GM21825 (cell line): ENCODE results near the gene COG5.
"Not testable (repeated sequence)": the region's sequence is repeated elsewhere in the genome, so short reads cannot be mapped to it uniquely, and the experiment has no call there.

ENCODE experiments used
- ATAC-seq: cut with Tn5 transposase; IDR thresholded peaks from one replicate; pipeline ENCODE4 v1.9.1; 2021; ENCODE audit warnings: mild to moderate bottlenecking, moderate library complexity; ENCODE audit not compliant: unreplicated experiment

The COG5 gene

GRCh38 chr7:107286751-107287621, 276.7 kb downstream of the COG5 start:
- no peak for ATAC-seq

- no peak for ATAC-seq
Observed at GRCh38 chr7:107284911-107285479, 278.7 kb downstream of the COG5 start.

DNA sequence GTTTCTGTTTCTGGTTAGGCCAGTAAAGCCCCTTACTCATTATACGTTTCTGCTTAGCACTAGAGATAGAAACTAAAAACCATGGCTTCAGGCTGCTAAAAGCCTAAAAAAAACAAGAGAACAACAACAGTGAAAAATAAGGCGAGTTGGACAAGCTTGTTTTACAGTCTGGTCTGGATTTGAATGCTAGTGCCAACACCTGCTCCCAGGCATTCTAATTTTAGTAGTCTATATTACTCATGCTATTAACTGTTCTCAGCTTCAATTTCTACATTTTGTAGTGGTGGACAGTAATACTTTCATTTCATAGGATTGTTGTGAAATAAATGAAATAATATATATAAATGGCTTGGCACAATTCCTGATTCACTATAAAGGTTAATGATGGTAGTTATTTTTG, 286.4 kb downstream of the COG5 start:
- no peak for ATAC-seq

DNA sequence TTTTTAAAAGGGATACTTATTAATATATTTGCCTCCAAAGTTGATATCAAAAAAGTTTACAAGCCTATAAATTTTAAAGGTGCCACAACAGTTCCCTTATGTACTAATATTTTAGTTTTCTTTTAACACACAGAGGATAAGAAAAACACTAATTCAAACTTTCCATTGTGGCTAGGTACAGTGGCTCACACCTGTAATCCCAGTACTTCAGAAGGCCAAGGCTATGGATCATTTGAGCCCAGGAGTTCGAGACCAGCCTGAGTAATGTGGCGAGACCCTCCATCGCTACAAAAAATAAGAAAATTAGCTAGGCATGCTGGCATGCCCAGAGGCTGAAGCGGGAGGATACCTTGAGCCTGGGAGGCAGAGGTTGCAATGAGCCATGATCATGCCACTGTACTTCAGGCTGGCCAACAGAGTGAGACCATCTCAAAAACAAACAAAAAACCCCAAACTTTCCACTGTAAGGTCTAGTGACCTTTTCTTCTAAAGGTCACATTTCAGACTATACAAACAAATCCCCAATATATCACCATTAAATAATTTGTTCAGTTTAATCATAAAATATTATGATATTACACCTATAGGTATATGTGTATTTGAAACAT, 287.4 kb downstream of the COG5 start:
- no peak for ATAC-seq

- no peak for ATAC-seq
Observed at GRCh38 chr7:107274506-107274905, 289.2 kb downstream of the COG5 start.

- no peak for ATAC-seq
Observed at GRCh38 chr7:107269790-107270189, 293.9 kb downstream of the COG5 start.

DNA sequence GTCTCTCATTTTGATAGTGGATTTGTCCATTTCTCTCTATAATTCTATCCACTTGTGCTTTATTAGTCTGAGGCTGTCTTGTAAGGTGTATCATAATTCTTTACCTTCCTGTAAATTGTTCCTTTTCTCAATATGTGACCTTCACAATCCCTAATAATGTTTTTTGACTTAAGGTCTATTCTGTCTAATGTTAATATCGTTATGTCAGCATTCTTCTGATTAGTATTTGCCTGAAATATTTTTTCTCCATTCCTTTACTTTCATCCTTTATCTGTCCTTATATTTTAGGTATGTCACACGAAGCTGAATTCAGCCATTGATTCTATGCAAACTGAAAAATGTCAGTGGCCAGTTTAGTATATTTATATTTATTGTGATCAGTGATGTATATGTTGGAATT, 295.1 kb downstream of the COG5 start:
- no peak for ATAC-seq

- no peak for ATAC-seq
Observed at GRCh38 chr7:107267138-107267537, 296.6 kb downstream of the COG5 start.

GRCh38 chr7:107264723-107265122, 299.0 kb downstream of the COG5 start:
- ATAC-seq = no peak

DNA sequence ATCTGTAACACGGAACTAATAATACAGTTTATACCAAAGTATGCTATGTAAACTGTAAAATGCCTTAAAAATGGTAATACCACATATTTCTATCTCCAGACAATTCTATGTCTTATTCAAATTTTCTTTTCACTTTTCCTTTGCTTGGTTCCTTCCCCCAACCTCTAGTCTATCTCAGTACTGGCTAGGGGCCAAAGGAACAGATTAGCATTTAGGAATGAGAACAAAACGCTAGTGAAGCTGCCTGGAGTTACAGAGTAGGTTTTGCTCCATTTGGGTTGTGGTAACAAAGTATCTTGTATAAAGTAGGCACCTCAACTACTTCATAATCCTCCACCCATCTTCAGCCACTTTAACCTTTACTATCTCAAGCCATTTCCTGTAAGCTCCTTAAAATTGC, 300.9 kb downstream of the COG5 start:
- ATAC-seq = no peak

DNA sequence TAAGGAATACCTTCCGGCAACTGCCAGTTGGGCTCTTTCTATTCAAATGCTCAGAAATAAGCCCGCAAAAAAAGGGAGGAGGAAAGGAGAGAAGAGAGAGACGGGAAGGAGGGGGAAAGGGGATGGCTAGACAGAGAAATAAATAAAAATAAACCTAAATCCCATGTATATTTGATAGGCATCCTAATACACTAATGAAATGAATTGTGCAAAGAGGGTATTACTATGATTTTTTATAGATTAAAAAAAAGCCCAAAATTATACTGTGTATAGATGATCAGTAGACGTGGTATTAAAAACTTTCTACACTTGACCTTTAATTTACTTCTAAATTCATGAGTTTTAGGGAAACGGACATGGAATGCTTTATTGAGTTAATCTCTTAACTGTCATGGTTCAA, 305.0 kb downstream of the COG5 start:
- no peak for ATAC-seq

GRCh38 chr7:107255602-107256001, 308.1 kb downstream of the COG5 start:
- ATAC-seq = no peak

- ATAC-seq = no peak
Observed at GRCh38 chr7:107254398-107254985, 309.2 kb downstream of the COG5 start.

DNA sequence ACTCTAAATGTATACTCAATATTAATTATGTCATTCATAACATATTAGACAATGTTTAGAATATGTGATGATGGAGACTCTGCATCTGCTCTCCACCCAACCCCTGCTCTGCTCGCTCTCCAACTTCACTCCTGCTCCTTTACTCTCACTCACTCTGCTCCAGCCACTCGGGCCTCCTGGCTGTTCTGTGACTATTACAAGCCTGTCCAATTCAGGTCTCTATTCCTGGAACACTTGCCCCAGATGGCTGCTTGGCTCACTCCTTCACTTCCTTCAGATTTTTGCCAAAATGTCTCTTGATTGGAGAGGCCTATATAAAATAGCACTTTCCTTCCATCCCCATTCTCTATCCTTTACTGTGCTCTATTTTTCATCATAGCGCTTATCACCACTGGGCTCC, 310.1 kb downstream of the COG5 start:
- ATAC-seq = no peak

GRCh38 chr7:107251963-107252362, 311.8 kb downstream of the COG5 start:
- ATAC-seq = no peak

DNA sequence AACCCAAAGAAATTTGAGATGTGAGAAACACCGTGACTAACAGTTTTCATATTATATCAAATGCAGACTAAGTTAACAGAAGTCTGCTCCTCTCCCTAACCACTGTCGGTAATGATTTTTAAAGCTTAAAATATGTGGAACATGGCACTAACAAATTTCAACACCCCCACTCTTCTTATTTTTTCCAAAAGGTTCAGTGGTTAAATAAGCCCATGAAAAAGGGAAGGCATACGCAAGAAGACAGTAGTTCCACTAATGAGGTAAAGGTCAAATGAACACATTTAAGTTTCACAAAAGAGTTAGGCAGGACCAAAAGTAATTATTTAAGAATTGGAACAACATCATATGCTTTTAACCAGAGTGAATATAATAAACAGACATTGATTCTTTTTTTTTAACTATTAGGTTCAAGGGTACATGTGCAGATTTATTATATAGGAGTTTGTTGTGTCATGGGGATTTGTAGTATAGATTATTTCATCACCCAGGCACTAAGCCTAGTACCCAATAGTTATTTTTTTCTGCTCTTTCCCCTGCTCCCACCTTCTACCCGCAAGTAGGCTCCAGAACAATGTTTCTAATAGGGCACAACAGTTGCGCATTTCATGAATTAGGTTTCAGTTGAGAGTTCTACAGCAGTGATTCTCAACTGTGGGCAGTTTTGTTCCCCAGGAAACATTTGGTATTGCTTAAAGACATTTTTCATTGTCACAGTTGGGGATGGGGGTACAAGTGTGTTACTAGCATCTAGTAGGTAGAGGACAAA, 315.0 kb downstream of the COG5 start:
- no peak for ATAC-seq

DNA sequence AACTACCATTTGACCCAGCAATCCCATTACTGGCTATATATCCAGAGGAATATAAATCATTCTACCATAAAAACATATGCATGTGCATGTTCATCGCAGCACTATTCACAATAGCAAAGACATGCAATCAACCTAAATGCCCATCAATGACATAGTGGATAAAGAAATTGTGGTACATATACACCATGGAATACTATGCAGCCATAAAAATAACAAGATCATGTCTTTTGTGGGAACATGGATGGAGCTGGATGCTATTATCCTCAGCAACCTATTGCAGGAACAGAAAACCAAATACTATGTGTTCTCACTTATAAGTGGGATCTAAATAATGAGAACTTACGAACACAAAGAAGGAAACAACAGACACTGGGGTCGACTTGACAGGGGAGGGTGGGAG, 316.9 kb downstream of the COG5 start:
- not testable (repeated sequence) for ATAC-seq

DNA sequence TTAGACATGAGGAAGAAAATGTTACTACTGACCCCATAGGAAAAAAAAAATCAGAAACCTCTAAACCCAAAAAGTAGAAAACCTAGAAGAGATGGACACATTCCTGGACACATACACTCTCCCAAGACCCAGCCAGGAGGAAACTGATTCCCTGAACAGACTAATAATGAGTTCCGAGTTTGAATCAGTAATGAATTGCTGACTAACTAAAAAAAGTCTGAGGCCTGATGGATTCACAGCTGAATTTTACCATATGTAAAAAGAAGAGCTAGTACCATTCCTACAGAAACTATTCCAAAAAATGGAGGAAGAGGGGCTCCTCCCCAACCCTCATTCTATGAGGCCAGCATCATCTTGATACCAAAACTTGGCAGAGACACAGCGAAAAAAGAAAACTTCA, 319.1 kb downstream of the COG5 start:
- ATAC-seq = no peak

- ATAC-seq = no peak
Observed at GRCh38 chr7:107242267-107242666, 321.5 kb downstream of the COG5 start.

DNA sequence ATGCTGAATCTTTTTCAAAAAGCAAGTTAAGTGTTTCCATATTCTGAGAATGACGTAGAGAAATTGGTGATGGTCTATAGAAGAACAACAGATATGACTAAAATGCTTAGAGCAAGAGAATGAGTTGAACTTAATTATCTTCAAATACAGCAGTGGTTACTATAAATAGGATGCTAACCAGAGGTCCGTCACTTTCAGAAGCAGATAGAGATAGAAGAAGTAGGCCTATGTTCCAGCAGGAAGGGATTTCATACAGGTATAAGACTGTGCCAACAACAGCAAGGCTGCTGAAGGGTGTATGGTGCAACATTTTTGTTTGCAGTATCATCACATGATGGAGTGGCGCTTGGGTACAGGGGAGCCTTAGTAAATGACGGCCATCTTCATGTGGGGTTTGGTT, 326.3 kb downstream of the COG5 start:
- no peak for ATAC-seq

GRCh38 chr7:107236862-107237261, 326.9 kb downstream of the COG5 start:
- ATAC-seq = no peak
